Chondrocyte (in vitro differentiated cells): Measurements from ENCODE around the gene NPFF. TPM values are rescaled to one million over a fixed set of nuclear protein-coding genes. Genes with fewer than 3 reads are reported as not detected.
A peak's percentile ranks its signal among the peaks of the same experiment; 100 is the strongest.

Experiments
- DNase-seq: peaks from one replicate; pipeline ENCODE4 v3.0.0; 2021; ENCODE audit warnings: mixed read lengths, low spot score
- H3K27ac Mint-ChIP-seq: one replicate; pipeline ENCODE4 v1.8.0; 2021; ENCODE audit warnings: mild to moderate bottlenecking, moderate library complexity, mixed read lengths; ENCODE audit not compliant: unreplicated experiment
- H3K27me3 Mint-ChIP-seq: 2 replicates; pipeline ENCODE4 v1.8.0; 2021; ENCODE audit warnings: low read depth, mixed read lengths
- H3K36me3 Mint-ChIP-seq: 2 replicates; pipeline ENCODE4 v1.8.0; 2021; ENCODE audit warnings: low read depth, mixed read lengths
- H3K4me1 Mint-ChIP-seq: 2 replicates; pipeline ENCODE4 v1.8.0; 2021; ENCODE audit warnings: low read depth, mild to moderate bottlenecking, mixed read lengths
- H3K4me3 Mint-ChIP-seq: one replicate; pipeline ENCODE4 v1.8.0; 2021; ENCODE audit warnings: mild to moderate bottlenecking, moderate library complexity, mixed read lengths; ENCODE audit not compliant: unreplicated experiment
- H3K9me3 Mint-ChIP-seq: 2 replicates; pipeline ENCODE4 v1.8.0; 2021; ENCODE audit warnings: low read depth, mixed read lengths
- CTCF ChIP-seq: fragments of 200-600 bp; sonication (generic); IDR thresholded peaks from 2 replicates; pipeline ENCODE4 v1.5.0; 2021; ENCODE audit warnings: antibody characterized with exemption, mild to moderate bottlenecking, moderate library complexity
- total RNA-seq: library from RNA; stranded (reverse); gene quantifications from 3 replicates; pipeline ENCODE4 v1.2.1, GENCODE V29; 2021

Gene NPFF
- total RNA-seq, 1 donor from 2014 or later, result not detected

- Mint-ChIP-seq H3K9me3 (no peaks in the 10 kb centered on the region), H3K36me3 (peaks cover 52% of the 10 kb centered on the region), H3K27me3 (no peaks in the 10 kb centered on the region), H3K4me3 (no peak overlapping the region), H3K27ac (peak overlapping the region; percentile 23), H3K4me1 (peaks cover 37% of the 10 kb centered on the region)
- no peak for DNase-seq
- no peak for TF ChIP-seq CTCF
Observed at GRCh38 chr12:53472056-53472582, 35.2 kb downstream of the NPFF start.

- no peaks in the 10 kb centered on the region for H3K9me3 Mint-ChIP-seq
- peaks cover 20% of the 10 kb centered on the region for H3K4me1 Mint-ChIP-seq
- no peak overlapping the region for H3K27ac Mint-ChIP-seq
- H3K27me3 Mint-ChIP-seq, result no peaks in the 10 kb centered on the region
- H3K36me3 Mint-ChIP-seq, result peaks cover 55% of the 10 kb centered on the region
- H3K4me3 Mint-ChIP-seq, result no peak overlapping the region
- DNase-seq, result no peak
- no peak for TF ChIP-seq CTCF
Observed at GRCh38 chr12:53468282-53468681, 39.0 kb downstream of the NPFF start.

- peaks cover 22% of the 10 kb centered on the region for H3K4me1 Mint-ChIP-seq
- H3K27ac Mint-ChIP-seq, result no peak overlapping the region
- no peaks in the 10 kb centered on the region for H3K9me3 Mint-ChIP-seq
- TF ChIP-seq CTCF, result no peak
- no peaks in the 10 kb centered on the region for H3K27me3 Mint-ChIP-seq
- DNase-seq, result peak; percentile 37
- H3K36me3 Mint-ChIP-seq, result peaks cover 57% of the 10 kb centered on the region
- H3K4me3 Mint-ChIP-seq, result no peak overlapping the region
Observed at GRCh38 chr12:53467880-53468279, 39.4 kb downstream of the NPFF start.

- H3K4me1 Mint-ChIP-seq, result peaks cover 18% of the 10 kb centered on the region
- no peak overlapping the region for H3K27ac Mint-ChIP-seq
- TF ChIP-seq CTCF, result no peak
- H3K4me3 Mint-ChIP-seq, result no peak overlapping the region
- H3K9me3 Mint-ChIP-seq, result no peaks in the 10 kb centered on the region
- no peak for DNase-seq
- no peaks in the 10 kb centered on the region for H3K27me3 Mint-ChIP-seq
- peaks cover 60% of the 10 kb centered on the region for H3K36me3 Mint-ChIP-seq
Observed at GRCh38 chr12:53467082-53467481, 40.2 kb downstream of the NPFF start.

GRCh38 chr12:53466640-53467039 is 40.6 kb downstream of the NPFF start:
- TF ChIP-seq CTCF, result no peak
- Mint-ChIP-seq H3K27me3 (no peaks in the 10 kb centered on the region), H3K4me1 (peaks cover 14% of the 10 kb centered on the region), H3K9me3 (no peaks in the 10 kb centered on the region), H3K4me3 (no peak overlapping the region), H3K27ac (peak overlapping the region; percentile 2), H3K36me3 (peaks cover 56% of the 10 kb centered on the region)
- no peak for DNase-seq
